Prostate gland (tissue), 2 donors: ENCODE data around the gene C1QTNF12.

Source experiments
- POLR2A ChIP-seq: fragments of 450-650 bp; IDR thresholded peaks from one replicate; pipeline ENCODE4 v1.6.1; 2016; ENCODE audit warnings: antibody characterized with exemption, mild to moderate bottlenecking
- POLR2AphosphoS5 ChIP-seq: sonication (generic); formaldehyde crosslinking; IDR thresholded peaks from one replicate; pipeline ENCODE4 v1.6.1; 2017; ENCODE audit warnings: antibody characterized with exemption
- TF ChIP-seq, protein P1 (sequence below), 4 experiments: fragments of 200-600 bp in 2 of 4; fragments of 450-650 bp in 2 of 4; sonication (generic) in 2 of 4; IDR thresholded peaks; 1 replicate in 3 of 4; 2 replicates in 1 of 4; pipeline ENCODE4 v1.5.1; 2016 to 2019; ENCODE audit warnings: antibody characterized with exemption in 4 of 4, mild to moderate bottlenecking in 2 of 4, moderate library complexity in 2 of 4

DNA sequence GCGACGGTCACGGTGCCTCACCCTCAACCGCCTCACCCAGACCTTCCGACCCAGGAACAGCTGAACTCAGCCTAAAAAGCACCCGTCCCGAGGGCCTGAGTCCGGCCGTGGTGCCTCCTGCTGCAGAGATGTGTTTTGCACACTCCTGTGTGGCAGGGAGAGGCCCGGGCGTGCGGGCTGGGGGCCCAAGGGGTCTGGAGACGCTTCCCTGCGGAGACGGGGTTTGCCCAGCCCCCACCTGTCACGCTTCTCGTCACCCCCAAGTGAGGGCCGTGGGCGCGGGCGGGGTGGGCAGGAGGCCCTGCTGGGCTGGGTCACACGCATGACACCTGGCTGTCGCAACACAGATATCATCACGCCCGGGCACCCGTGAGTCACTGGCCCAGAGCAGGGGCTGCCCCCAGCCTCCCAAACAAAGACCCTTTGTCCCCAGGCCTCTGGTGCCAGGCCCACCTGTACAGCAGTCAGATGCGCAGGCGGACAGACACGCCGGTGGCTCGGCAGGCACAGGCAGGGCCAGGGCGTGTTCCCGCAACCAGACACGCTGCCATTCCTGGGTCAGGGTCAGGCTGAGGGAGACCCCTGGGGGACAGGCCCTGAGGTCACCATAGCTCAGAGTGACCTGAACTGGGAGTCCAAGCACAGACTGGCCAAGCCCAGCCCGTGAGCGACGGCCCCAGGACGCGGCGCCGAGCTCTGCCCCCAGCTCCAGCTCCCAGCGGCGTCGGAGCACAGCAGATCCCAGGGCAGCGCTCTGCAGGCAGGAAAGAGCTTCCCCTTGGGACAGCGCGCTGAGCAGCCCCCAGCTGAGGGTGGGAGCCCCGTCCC is 8.4 kb downstream of the C1QTNF12 start:
- TF ChIP-seq, protein P1, sequence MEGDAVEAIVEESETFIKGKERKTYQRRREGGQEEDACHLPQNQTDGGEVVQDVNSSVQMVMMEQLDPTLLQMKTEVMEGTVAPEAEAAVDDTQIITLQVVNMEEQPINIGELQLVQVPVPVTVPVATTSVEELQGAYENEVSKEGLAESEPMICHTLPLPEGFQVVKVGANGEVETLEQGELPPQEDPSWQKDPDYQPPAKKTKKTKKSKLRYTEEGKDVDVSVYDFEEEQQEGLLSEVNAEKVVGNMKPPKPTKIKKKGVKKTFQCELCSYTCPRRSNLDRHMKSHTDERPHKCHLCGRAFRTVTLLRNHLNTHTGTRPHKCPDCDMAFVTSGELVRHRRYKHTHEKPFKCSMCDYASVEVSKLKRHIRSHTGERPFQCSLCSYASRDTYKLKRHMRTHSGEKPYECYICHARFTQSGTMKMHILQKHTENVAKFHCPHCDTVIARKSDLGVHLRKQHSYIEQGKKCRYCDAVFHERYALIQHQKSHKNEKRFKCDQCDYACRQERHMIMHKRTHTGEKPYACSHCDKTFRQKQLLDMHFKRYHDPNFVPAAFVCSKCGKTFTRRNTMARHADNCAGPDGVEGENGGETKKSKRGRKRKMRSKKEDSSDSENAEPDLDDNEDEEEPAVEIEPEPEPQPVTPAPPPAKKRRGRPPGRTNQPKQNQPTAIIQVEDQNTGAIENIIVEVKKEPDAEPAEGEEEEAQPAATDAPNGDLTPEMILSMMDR (IDR thresholded peaks at IDR 0.05) = no peak
- TF ChIP-seq POLR2A (no peak), POLR2AphosphoS5 (no peak)
